ENCODE results near the gene ASTN2.

ASTN2 gene

DNA sequence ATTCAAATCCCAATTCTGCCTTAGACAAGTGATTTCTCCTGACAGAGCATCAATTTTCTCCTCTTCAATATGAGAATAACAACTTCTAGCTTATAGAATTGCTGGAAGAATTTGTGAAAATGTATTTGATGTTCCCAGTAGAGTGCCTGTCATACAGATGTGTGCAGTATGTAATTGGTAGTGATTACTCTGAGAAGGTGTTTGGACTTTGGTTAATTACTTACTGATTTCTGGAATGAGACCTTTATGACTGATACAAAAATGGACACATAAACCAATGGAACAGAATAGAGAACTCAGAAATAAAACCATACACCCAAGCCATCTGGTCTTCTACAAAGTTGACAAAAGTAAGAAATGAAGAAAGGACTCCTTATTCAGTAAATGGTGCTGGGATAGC is 829.7 kb downstream of the ASTN2 start:
- DNase-seq: no peak

GRCh38 chr9:116580853-116581252 is 834.0 kb downstream of the ASTN2 start:
- no peak for DNase-seq

- no peak for DNase-seq
Measured at GRCh38 chr9:116576386-116576785, 838.5 kb downstream of the ASTN2 start.

GRCh38 chr9:116574027-116574679 is 840.7 kb downstream of the ASTN2 start:
- no peak for DNase-seq

- DNase-seq: peak in 1 of 2 experiments; percentile 5
Measured at GRCh38 chr9:116572095-116572748, 842.6 kb downstream of the ASTN2 start.

DNA sequence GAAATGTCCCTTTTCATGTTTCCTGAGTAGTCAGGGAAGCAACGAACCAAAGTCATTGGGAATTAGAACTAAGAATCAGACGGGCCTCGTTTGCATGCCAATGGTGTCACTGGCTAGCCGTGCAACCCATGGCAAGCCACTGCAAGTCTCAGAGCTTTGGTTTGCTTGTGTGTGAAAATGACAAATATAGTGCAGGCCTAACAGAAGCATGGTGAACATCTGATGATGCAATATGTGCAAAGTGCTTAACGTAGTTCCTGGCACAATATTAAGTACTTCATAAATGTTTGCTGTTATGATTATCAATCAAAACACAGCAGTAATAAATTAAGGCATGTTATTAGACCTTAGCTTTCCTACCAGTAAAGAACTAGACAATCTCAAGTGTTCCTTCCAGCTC is 845.7 kb downstream of the ASTN2 start:
- DNase-seq: no peak

GRCh38 chr9:116566677-116567488 is 848.0 kb downstream of the ASTN2 start:
- no peak for DNase-seq

DNA sequence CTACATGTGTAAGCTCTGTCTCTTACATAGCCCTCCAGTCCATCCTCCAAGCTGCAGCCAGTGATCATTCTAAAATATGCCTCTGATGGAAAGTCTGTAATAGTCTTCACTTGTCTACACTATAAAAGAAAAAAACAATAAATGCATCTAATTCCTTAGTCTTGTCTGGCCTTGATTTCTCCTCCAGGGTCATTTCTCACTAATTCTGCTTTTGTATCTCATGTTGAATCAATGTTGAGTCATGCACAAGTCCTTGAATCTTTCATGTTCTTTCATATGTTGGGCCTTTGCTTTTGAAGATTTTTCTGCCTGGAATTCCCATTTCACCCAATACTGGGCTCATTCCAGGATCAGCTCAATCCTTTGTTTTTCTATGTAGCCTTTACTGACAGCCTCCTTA is 848.9 kb downstream of the ASTN2 start:
- no peak for DNase-seq

DNA sequence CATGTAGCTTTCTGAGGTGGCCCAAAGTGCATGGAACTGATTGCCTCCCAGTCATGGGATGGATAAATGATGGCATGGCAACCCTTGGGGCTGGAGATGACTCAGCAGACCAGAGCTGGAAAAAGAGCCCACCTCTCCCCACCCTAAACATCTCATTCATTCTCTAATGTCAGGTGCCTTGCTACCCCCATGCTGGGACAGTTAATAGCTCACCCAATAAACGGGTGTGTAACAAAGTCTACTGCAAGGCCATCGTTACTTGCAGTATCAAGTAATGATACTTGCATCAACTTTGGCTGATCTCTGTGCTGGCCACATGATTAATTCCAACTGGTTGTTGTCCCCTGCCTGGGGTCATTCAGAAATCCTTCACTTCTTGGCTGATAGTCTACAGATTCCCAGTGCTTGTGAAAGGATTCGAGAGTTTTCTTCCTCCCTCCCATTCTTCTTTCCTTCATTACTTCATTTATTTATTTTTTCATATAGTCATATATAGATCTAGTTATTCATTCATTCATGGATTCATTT is 850.5 kb downstream of the ASTN2 start:
- DNase-seq: no peak

GRCh38 chr9:116558818-116559540 is 855.9 kb downstream of the ASTN2 start:
- DNase-seq: no peak

- DNase-seq: no peak
Measured at GRCh38 chr9:116558035-116558434, 856.8 kb downstream of the ASTN2 start.

- DNase-seq: no peak
Measured at GRCh38 chr9:116555556-116556155, 859.2 kb downstream of the ASTN2 start.

DNA sequence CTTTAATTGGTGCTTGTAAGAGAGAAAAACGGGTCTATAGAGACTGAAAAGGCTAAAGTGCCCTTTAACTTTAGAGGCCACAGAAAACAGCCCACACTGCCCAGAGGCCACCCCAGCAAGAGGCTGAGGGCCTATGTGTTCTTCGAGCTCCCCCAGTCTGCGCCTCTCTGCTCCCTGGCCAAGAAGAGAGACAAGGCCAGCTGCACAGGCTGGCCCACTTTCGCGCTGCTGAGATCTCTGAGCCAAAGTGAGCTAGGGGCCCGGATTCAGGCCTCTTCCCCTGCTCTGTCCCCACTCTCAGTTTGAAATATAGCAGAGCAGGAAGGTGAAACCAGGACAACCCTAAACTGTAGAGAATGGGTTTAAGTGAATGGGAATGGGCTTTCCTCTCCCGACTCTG is 859.7 kb downstream of the ASTN2 start:
- no peak for DNase-seq

- no peak for DNase-seq
Measured at GRCh38 chr9:116550696-116551436, 864.0 kb downstream of the ASTN2 start.

DNA sequence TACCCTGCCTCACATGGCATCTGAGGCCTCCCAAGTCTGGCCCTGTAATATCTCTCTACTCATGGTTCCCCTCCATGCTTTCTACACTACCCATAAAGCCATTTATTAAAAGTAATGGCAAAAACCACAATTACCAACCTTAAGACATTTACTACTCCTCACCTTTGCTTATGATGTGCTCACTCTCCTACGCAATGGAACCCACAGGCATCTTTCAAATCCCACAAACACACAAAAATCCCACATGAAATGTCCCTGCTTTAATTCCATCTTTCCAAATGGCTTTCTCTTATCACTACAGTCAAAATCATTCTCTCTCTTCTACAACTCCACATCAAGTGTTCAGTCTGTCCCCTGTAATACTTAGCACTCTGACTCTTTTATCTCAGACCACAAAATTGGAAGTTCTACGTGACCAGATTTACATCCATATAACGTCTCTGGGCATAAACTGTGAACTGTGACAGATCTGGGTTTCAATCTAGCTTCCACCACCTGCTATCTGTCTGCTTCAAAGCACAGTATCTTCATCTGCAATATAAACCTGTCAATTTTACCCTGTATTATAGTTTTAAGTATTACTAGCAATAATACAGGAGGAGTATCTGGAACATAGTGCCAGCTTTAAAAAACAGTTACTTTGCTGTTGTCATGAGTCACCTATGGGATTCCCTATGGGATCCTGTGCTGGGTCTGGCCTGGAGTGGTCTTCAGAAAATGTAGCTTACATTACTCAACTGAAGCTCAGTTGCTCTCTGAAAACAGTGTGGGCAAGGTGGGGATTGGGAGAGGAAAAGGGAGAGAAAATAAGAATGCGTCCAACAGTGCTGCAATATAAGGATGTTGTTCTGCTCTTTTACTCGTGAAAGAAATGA is 864.8 kb downstream of the ASTN2 start:
- no peak for DNase-seq

DNA sequence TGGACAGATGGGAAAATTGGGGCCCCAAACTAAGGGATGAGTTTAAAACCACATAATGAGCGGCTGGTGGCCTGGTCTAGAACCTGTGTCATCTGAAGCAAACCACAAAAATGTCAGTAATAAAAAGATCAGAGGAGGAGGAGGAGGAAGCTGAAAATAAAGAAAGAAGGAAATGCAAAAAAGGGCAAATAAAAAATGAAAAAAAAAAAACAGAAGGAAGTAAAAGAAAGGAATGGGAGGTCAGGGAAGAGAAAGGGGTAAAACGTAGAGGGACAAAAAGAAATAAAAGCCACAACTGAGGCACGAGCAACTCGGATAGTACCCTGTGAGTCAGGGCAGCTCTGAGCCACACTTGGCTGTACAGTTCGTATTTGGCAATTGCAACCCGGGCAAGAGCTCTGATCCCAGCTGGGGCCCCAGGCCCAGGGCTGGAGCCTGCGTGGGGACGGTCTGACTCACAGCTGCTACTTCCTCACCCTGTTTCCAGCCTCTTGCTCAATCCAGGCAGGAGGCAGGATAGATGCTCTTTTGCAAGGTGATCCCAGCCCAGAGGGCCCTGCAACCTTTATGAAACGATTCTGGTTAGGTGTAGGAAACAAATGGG is 865.7 kb downstream of the ASTN2 start:
- DNase-seq: no peak

DNA sequence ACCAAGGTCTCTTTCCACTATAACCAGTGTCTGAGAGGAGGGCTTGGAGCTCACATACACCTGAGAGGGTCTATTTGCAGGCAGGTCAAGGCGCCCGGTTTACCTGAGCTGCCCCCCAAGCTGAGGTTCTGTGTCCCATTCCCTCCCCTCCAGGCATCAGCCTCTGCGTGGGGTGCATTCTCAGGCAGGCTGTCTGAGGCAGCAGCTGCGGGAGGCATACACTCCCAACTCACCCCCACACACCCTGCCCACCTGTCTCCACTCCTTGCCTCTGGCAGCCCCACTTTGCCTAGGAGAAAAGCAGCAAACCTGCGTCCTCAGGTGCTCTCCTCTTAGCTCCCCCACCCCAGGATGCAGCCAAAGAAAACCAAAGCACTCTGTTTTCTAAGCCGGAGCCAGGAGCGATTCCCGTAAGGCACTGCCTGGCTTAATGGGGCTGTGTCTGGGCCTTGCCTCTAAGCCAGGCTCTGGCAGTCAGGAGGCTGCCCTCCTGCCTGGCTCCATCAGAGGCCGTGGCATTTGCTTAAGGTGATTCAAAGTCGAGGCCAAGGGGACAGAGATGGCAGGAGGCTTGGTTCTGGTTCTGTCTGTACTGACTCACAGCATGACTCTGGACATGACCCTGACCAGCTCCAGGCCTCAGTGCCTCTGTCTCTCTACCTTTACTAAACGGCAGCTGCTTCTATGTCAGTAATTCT is 867.0 kb downstream of the ASTN2 start:
- DNase-seq: no peak

GRCh38 chr9:116546711-116547581 is 867.9 kb downstream of the ASTN2 start:
- DNase-seq: no peak

DNA sequence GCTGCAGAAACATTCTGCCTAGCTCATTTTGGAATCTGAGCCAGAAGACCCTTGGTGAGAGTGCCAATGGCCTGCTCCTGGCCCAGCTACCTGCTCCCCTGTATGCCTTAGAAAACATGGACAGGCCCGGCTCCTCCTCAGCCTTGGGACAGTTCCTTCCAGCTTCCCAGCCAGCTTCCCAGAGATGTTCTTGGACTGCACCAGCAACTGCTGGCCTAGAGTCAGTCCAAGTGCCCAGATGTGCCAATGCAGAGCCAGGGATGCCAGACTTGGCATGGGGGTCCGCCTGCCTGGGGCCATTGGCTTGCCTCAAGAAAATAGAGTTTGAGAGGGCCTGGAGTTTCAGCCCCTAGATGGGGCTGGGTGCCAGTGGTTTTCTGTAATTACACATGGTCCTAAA is 870.0 kb downstream of the ASTN2 start:
- DNase-seq: no peak

All from stimulated activated CD4-positive, alpha-beta T cell treated with anti-CD3 and anti-CD28 coated beads, Interleukin-4, amount 100 ng/mL, for 4 hours (primary cell).